DOHH2 (cell line): Measurements from ENCODE around the gene FNDC11.

ENCODE experiments used
- H3F3A ChIP-seq: fragments of 200-600 bp; sonication (generic), shearing (Covaris generic); 2 replicates; pipeline ENCODE4 v1.6.0; 2016; ENCODE audit warnings: antibody characterized with exemption, mild to moderate bottlenecking; ENCODE audit not compliant: control insufficient read depth, insufficient read depth
- H3K27ac ChIP-seq: fragments of 200-600 bp; sonication (generic); 2 replicates; pipeline ENCODE4 v1.5.1; 2014; ENCODE audit warnings: low read depth, mild to moderate bottlenecking, low read length, moderate library complexity
- H3K27me3 ChIP-seq: fragments of 200-600 bp; sonication (generic); 2 replicates; pipeline ENCODE4 v1.6.1; 2014; ENCODE audit warnings: mild to moderate bottlenecking, low read length, mixed read lengths; ENCODE audit not compliant: control insufficient read depth
- H3K36me3 ChIP-seq: fragments of 200-600 bp; sonication (generic); 2 replicates; pipeline ENCODE4 v1.6.1; 2014; ENCODE audit warnings: mild to moderate bottlenecking, low read length, moderate library complexity, mixed read lengths; ENCODE audit not compliant: control insufficient read depth
- H3K4me1 ChIP-seq: fragments of 200-600 bp; sonication (generic); 2 replicates; pipeline ENCODE4 v1.6.1; 2014; ENCODE audit warnings: mild to moderate bottlenecking, low read length, mixed read lengths; ENCODE audit not compliant: control insufficient read depth
- H3K4me2 ChIP-seq: fragments of 200-600 bp; sonication (generic); 2 replicates; pipeline ENCODE4 v1.6.0; 2014; ENCODE audit warnings: mild to moderate bottlenecking, low read length, moderate library complexity
- H3K4me3 ChIP-seq: fragments of 200-600 bp; sonication (generic); 2 replicates; pipeline ENCODE4 v1.5.1; 2014; ENCODE audit warnings: mild to moderate bottlenecking, low read length, mixed read lengths
- H3K79me2 ChIP-seq: fragments of 200-600 bp; sonication (generic); 2 replicates; pipeline ENCODE4 v1.6.1; 2014; ENCODE audit warnings: mild to moderate bottlenecking, low read length, mixed read lengths; ENCODE audit not compliant: control insufficient read depth
- H3K9me2 ChIP-seq: fragments of 200-600 bp; sonication (generic); replicated peaks from 2 replicates; pipeline ENCODE4 v1.6.1; 2014; ENCODE audit warnings: mild to moderate bottlenecking, low read length, mixed read lengths; ENCODE audit not compliant: control insufficient read depth
- H3K9me3 ChIP-seq: fragments of 200-600 bp; sonication (generic); 2 replicates; pipeline ENCODE4 v1.6.1; 2014; ENCODE audit warnings: antibody characterized with exemption, low read length, mixed read lengths; ENCODE audit not compliant: control insufficient read depth, insufficient read depth
- H4K20me1 ChIP-seq: fragments of 200-600 bp; sonication (generic); 2 replicates; pipeline ENCODE4 v1.6.0; 2014; ENCODE audit warnings: low read depth, mild to moderate bottlenecking, antibody characterized with exemption, low read length, moderate library complexity; ENCODE audit not compliant: control insufficient read depth, insufficient read depth
- EZH2phosphoT487 ChIP-seq: fragments of 200-600 bp; sonication (generic); IDR thresholded peaks from 2 replicates; pipeline ENCODE4 v1.6.1; 2017; ENCODE audit warnings: borderline replicate concordance, mild to moderate bottlenecking, antibody characterized with exemption, low read length, moderate library complexity, mixed read lengths
- TF ChIP-seq, protein P1 (sequence below): fragments of 200-600 bp; sonication (generic); IDR thresholded peaks from one replicate; pipeline ENCODE4 v1.5.1; 2014; ENCODE audit warnings: antibody characterized with exemption, mild to moderate bottlenecking, low read depth, low read length; ENCODE audit not compliant: poor library complexity, severe bottlenecking

The FNDC11 gene

DNA sequence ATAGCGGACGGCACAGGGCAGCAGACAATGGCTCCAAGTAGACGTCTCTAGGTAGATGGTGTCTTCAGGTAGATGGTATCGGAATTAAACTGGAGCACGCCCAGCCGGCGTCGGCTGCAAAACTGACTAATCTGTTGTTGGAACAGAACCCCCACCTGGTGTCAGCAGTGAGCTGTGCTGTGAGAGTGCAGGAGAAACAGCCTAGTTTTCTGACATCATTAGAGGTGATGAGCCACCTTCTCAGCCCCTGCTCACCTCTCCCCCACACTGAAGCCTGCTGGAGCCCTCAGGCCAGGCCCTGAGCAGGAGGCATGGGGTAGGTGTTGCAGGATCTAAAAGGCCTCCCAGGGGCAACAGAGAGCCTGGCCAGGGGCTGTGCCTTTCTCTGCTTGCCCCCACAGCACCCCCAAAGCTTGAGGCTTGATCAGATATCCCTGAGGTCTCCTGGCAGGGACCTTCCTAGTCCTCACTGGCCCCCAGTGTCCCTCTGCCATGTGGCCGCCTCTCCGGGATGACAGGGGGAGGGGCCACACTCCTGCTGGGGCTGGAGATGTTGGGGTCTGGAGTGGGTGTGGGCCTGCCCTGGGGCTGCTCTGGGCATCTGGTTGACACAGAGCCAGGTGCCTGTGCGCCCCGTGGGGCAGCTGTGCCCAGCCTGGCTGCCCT lies 27.0 kb downstream of the FNDC11 start:
- Histone ChIP-seq H3K9me3 (no peaks in the 10 kb centered on the region), H4K20me1 (no peaks in the 10 kb centered on the region), H3K27ac (no peak overlapping the region), H3K27me3 (peaks cover 14% of the 10 kb centered on the region), H3K4me3 (no peak overlapping the region), H3K79me2 (no peaks in the 10 kb centered on the region), H3F3A (no peaks in the 10 kb centered on the region), H3K4me2 (no peak overlapping the region), H3K36me3 (no peaks in the 10 kb centered on the region), H3K9me2 (no peaks in the 10 kb centered on the region), H3K4me1 (no peaks in the 10 kb centered on the region)
- TF ChIP-seq, protein P1, sequence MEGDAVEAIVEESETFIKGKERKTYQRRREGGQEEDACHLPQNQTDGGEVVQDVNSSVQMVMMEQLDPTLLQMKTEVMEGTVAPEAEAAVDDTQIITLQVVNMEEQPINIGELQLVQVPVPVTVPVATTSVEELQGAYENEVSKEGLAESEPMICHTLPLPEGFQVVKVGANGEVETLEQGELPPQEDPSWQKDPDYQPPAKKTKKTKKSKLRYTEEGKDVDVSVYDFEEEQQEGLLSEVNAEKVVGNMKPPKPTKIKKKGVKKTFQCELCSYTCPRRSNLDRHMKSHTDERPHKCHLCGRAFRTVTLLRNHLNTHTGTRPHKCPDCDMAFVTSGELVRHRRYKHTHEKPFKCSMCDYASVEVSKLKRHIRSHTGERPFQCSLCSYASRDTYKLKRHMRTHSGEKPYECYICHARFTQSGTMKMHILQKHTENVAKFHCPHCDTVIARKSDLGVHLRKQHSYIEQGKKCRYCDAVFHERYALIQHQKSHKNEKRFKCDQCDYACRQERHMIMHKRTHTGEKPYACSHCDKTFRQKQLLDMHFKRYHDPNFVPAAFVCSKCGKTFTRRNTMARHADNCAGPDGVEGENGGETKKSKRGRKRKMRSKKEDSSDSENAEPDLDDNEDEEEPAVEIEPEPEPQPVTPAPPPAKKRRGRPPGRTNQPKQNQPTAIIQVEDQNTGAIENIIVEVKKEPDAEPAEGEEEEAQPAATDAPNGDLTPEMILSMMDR, result peak; percentile 49
- TF ChIP-seq EZH2phosphoT487, result no peak

DNA sequence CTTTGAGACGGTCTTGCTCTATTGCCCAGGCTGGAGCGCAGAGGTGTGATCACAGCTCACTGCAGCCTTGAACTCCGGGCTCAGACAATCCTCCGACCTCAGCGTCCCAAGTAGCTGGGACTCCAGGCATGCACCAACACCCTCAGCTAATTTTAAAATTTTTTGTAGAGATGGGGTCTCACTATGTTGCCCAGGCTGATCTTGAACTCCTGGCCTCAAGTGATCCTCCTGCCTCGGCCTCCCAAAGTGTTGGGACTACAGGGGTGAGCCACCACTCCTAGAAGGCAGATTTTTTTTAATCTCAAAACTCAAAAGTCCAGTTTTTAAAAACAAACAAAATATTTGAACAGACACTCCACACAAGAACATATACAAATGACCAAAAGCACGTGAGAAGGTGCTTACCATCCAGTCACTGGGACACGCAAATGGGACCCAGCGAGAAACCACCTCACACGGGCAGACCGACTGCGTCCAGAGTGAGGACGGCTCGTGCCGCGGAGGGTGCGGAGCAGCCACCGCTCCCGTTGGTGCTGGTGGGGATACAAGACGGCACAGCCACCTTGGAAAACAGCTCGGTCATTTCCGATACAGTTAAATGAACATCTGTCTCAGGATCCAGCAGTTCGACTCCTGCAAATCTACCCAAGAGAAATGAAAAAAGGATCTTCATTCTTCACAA lies 28.6 kb downstream of the FNDC11 start:
- no peak overlapping the region for H3K27ac ChIP-seq
- H3K4me1 ChIP-seq, result no peaks in the 10 kb centered on the region
- H3K36me3 ChIP-seq, result no peaks in the 10 kb centered on the region
- TF ChIP-seq, protein P1, result no peak
- no peak for TF ChIP-seq EZH2phosphoT487
- H3K9me2 ChIP-seq, result no peaks in the 10 kb centered on the region
- H3K79me2 ChIP-seq, result no peaks in the 10 kb centered on the region
- H3K27me3 ChIP-seq, result peaks cover 14% of the 10 kb centered on the region
- H3K9me3 ChIP-seq, result no peaks in the 10 kb centered on the region
- H4K20me1 ChIP-seq, result no peaks in the 10 kb centered on the region
- no peak overlapping the region for H3K4me2 ChIP-seq
- no peak overlapping the region for H3K4me3 ChIP-seq
- no peaks in the 10 kb centered on the region for H3F3A ChIP-seq

DNA sequence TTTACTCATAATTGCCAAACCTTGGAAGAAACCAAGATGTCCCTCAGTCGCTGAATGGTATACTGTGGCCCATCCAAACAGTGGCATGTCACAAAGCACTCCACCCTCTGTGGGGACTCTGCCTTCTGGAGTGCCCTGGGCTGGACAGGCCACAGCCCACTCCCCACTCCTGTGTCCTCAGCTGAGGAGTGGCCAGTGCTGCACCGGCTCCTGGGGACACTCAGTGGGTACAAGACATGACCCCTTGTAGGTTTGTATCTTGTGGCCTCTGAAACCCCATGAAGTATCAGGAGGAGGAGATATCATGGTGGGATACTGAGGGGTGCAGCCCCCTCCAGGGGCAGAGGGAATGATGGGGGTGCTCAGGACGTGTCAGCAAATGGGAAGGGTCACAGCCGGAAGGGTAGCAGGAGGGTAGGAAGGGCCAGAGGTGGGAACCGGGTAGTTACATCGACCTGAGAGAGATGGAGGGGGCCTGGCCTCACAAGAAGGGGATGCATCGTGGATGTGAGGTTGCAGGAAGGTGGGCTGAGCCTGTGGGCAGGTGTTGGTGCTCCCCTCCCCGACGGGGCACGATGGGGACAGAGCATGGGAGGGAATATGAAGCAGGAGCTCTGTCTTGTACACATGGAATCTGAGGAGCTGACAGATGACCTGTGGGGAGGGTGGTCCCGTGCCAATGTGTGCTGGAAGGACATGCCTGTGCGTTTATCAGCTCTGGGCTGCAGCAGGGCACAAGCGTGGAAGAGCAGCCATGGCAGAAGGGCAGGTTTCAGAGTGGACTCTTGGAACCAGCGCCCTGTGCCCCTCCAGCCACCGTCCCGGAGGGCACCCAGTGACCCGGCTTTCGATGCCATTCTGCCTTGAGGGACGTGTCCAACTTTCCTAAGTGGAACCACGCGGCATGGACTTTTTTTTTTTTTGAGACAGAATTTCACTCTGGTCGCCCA lies 31.9 kb downstream of the FNDC11 start:
- Histone ChIP-seq H3K36me3 (peaks cover 7% of the 10 kb centered on the region; the same call in 1 of the 2 replicates), H3K9me2 (no peaks in the 10 kb centered on the region), H3K79me2 (no peaks in the 10 kb centered on the region), H3K27me3 (peaks cover 5% of the 10 kb centered on the region; the same call in 1 of the 2 replicates), H3F3A (no peaks in the 10 kb centered on the region), H3K27ac (no peak overlapping the region), H4K20me1 (no peaks in the 10 kb centered on the region), H3K4me1 (no peaks in the 10 kb centered on the region), H3K4me2 (no peak overlapping the region), H3K9me3 (no peaks in the 10 kb centered on the region), H3K4me3 (no peak overlapping the region)
- TF ChIP-seq, protein P1, result no peak
- TF ChIP-seq EZH2phosphoT487, result no peak
